ENCODE measurements around the gene ABT1. TPM values are rescaled to one million over a fixed set of nuclear protein-coding genes. Genes with fewer than 3 reads are reported as not detected.

The ABT1 gene
- total and polyA plus RNA-seq, 2 experiments from 2014 or later = 25.7 to 29.1 TPM

DNA sequence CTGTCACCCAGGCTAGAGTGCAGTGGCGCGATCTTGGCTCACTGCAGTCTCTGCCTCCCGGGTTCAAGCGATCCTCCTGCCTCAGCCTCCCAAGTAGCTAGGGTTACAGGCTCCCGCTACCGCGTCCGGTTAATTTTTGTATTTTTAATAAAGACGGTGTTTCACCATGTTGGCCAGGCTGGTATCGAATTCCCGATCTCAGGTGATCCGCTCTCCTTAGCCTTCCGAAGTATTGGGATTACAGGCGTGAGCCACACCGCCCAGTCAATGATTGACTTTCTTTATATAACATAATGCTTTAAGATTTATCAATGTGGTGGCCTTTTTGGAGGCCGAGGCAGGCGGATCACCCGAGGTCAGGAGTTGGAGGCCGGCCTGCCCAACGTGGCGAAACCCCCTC lies 7.8 kb upstream of the ABT1 start:
- H3K27me3 ChIP-seq (ENCODE audit: insufficient read depth) = no peaks in the 10 kb centered on the region
- Mint-ChIP-seq H3K4me1 (no peaks in the 10 kb centered on the region; the same call in 2 of the 3 replicates), H3K36me3 (ENCODE audit: low read depth) (no peaks in the 10 kb centered on the region), H3K27me3 (ENCODE audit: insufficient read depth, low read depth, poor library complexity) (peaks cover 6% of the 10 kb centered on the region), H3K4me3 (no peak overlapping the region), H3K27ac (no peak overlapping the region), H3K9me3 (no peaks in the 10 kb centered on the region)
- no peaks in the 10 kb centered on the region for H3F3A ChIP-seq (replicated peaks; ENCODE audit: low read depth)
- H3K9me2 ChIP-seq (ENCODE audit: insufficient read depth) = no peaks in the 10 kb centered on the region
- H3K4me2 ChIP-seq = no peak overlapping the region
- no peak overlapping the region for H2AFZ ChIP-seq
- no peak for ATAC-seq
- H3K36me3 ChIP-seq (ENCODE audit: insufficient read depth) = no peaks in the 10 kb centered on the region
- no peak overlapping the region for H3K4me3 ChIP-seq
- DNase-seq (ENCODE audit: low spot score) = no peak
- no peaks in the 10 kb centered on the region for H3K4me1 ChIP-seq (ENCODE audit: insufficient read depth)
- no peaks in the 10 kb centered on the region for H3K79me2 ChIP-seq (replicated peaks; ENCODE audit: insufficient read depth)
- TF ChIP-seq POLR2AphosphoS5 (IDR thresholded peaks at IDR 0.05; ENCODE audit: low read depth) = no peak
- TF ChIP-seq EZH2 (IDR thresholded peaks at IDR 0.05; ENCODE audit: low read depth, unreplicated experiment) = no peak
- no peak for TF ChIP-seq ZNF114 (CRISPR knock-in tag; IDR thresholded peaks at IDR 0.05)
- no peak for TF ChIP-seq JUNB (IDR thresholded peaks at IDR 0.05; ENCODE audit: unreplicated experiment)
- TF ChIP-seq, protein P1, sequence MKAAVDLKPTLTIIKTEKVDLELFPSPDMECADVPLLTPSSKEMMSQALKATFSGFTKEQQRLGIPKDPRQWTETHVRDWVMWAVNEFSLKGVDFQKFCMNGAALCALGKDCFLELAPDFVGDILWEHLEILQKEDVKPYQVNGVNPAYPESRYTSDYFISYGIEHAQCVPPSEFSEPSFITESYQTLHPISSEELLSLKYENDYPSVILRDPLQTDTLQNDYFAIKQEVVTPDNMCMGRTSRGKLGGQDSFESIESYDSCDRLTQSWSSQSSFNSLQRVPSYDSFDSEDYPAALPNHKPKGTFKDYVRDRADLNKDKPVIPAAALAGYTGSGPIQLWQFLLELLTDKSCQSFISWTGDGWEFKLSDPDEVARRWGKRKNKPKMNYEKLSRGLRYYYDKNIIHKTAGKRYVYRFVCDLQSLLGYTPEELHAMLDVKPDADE (IDR thresholded peaks at IDR 0.05) = no peak
- no peak for TF ChIP-seq CREB1 (CRISPR knock-in tag; IDR thresholded peaks at IDR 0.05; ENCODE audit: low read depth)
- TF ChIP-seq ZNF331 (CRISPR knock-in tag; IDR thresholded peaks at IDR 0.05; ENCODE audit: low read depth) = no peak
- no peak overlapping the region for H3K27ac ChIP-seq (ENCODE audit: low read depth)
- H4K20me1 ChIP-seq (replicated peaks; ENCODE audit: insufficient read depth) = no peaks in the 10 kb centered on the region

DNA sequence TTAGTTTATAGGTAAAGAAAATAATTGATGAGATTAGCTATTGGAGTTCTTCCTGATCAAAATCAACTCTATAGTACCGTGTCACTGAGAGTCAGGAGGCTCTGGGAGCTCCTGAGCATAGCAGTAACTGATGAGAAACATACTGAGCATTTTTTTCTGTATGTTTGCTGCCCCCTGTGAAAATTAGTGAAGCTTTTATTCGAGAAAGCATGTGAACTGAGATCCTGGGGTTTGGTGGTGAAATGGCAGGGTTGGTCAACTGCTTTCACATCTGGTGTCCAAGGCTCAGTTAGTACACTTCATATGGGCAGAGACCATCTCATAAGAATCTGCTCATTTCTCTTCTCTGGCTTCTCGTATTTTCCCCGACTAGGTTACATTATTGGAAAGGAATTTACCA lies 4.1 kb upstream of the ABT1 start:
- H4K20me1 ChIP-seq (replicated peaks; ENCODE audit: insufficient read depth) = no peaks in the 10 kb centered on the region
- no peak overlapping the region for H3K4me3 Mint-ChIP-seq
- DNase-seq (ENCODE audit: low spot score) = no peak
- no peak overlapping the region for H3K4me3 ChIP-seq
- H3K36me3 Mint-ChIP-seq (ENCODE audit: low read depth) = no peaks in the 10 kb centered on the region
- H3K9me2 ChIP-seq (ENCODE audit: insufficient read depth) = no peaks in the 10 kb centered on the region
- H2AFZ ChIP-seq = no peak overlapping the region
- peaks cover 12% of the 10 kb centered on the region for H3K27me3 Mint-ChIP-seq (ENCODE audit: insufficient read depth, low read depth, poor library complexity)
- H3K27me3 ChIP-seq (ENCODE audit: insufficient read depth) = no peaks in the 10 kb centered on the region
- no peak for ATAC-seq
- peaks cover 8% of the 10 kb centered on the region for H3K79me2 ChIP-seq (replicated peaks; ENCODE audit: insufficient read depth)
- no peaks in the 10 kb centered on the region; the same call in 2 of the 3 replicates for H3K4me1 Mint-ChIP-seq
- H3K9me3 Mint-ChIP-seq = peaks cover 3% of the 10 kb centered on the region; the same call in 1 of the 3 replicates
- TF ChIP-seq POLR2AphosphoS5 (IDR thresholded peaks at IDR 0.05; ENCODE audit: low read depth) (no peak), CTCF (conservative IDR thresholded peaks at IDR 0.05; ENCODE audit: low read depth in 2 of 2) (no peak; a peak in 1 of 4 replicates), JUNB (IDR thresholded peaks at IDR 0.05; ENCODE audit: unreplicated experiment) (no peak), ZNF331 (CRISPR knock-in tag; IDR thresholded peaks at IDR 0.05; ENCODE audit: low read depth) (no peak), STAT1 (IDR thresholded peaks at IDR 0.05; ENCODE audit: unreplicated experiment) (no peak), ZNF114 (CRISPR knock-in tag; IDR thresholded peaks at IDR 0.05) (no peak), ZNF462 (CRISPR knock-in tag; IDR thresholded peaks at IDR 0.05) (no peak), EZH2 (IDR thresholded peaks at IDR 0.05; ENCODE audit: low read depth, unreplicated experiment) (no peak), NANOG (IDR thresholded peaks at IDR 0.05; ENCODE audit: borderline replicate concordance) (no peak)
- TF ChIP-seq, protein P1 (IDR thresholded peaks at IDR 0.05) = no peak
- H3K4me2 ChIP-seq = no peak overlapping the region
- no peaks in the 10 kb centered on the region for H3K4me1 ChIP-seq (ENCODE audit: insufficient read depth)
- no peak overlapping the region for H3K27ac Mint-ChIP-seq
- H3F3A ChIP-seq (replicated peaks; ENCODE audit: low read depth) = no peaks in the 10 kb centered on the region
- H3K36me3 ChIP-seq (ENCODE audit: insufficient read depth) = no peaks in the 10 kb centered on the region
- H3K27ac ChIP-seq (ENCODE audit: low read depth) = no peak overlapping the region
